Measurements from ENCODE around the gene TBC1D1. TPM values are rescaled to one million over a fixed set of nuclear protein-coding genes. Genes with fewer than 3 reads are reported as not detected.

TBC1D1 gene
- total RNA-seq, 1 experiment from 2014 or later = 28.5 TPM

- BruUV-seq (replicated peaks) = no TSS peak
- Mint-ChIP-seq H3K27ac (ENCODE audit: unreplicated experiment) (no peak overlapping the region), H3K9me3 (ENCODE audit: unreplicated experiment) (no peaks in the 10 kb centered on the region), H3K4me1 (ENCODE audit: low read depth, unreplicated experiment) (peaks cover 7% of the 10 kb centered on the region), H3K36me3 (ENCODE audit: insufficient read depth, unreplicated experiment) (peaks cover 6% of the 10 kb centered on the region), H3K4me3 (ENCODE audit: unreplicated experiment) (no peak overlapping the region), H3K27me3 (ENCODE audit: insufficient read depth, unreplicated experiment) (no peaks in the 10 kb centered on the region)
- Histone ChIP-seq H3K9me3 (no peaks in the 10 kb centered on the region), H3K27me3 (replicated peaks; ENCODE audit: control insufficient read depth, insufficient read depth, low read length) (no peaks in the 10 kb centered on the region), H3K4me3 (ENCODE audit: low read depth, low read length) (no peak overlapping the region), H3K4me1 (no peaks in the 10 kb centered on the region), H3K36me3 (ENCODE audit: control insufficient read depth, insufficient read depth, low read length) (no peaks in the 10 kb centered on the region)
- intact Hi-C loops (cut with micrococcal nuclease; ENCODE audit: unreplicated experiment) = no loop called here
- no peak for DNase-seq
- no peak for TF ChIP-seq CTCF (IDR thresholded peaks at IDR 0.05; ENCODE audit: insufficient read depth in 1 of 2, low read depth in 1 of 2, low read length in 1 of 2, severe bottlenecking in 1 of 2, unreplicated experiment in 1 of 2)
- CTCF ChIA-PET = no interaction called here
- POLR2A ChIA-PET = no interaction called here
Observed at GRCh38 chr4:38124961-38125360, 234.1 kb downstream of the TBC1D1 start.

DNA sequence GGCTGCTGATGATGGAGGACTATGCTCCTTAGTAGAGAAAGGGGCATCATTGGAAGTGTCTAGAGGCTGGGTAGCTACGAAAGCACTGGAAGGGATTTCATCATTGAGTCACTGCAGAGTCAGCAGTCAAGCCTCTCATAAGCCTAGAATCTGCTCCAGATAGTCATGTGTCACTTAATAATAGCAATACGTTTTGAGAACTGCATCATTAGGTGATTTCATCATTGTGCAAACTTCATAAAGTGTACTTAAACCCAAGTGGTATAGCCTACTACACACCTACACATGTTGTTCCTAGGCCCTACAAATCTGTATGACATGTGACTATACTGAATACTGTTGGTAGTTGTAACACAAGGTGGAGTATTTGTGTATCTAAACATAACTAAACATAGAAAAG is 234.9 kb downstream of the TBC1D1 start:
- peaks cover 7% of the 10 kb centered on the region for H3K4me1 Mint-ChIP-seq (ENCODE audit: low read depth, unreplicated experiment)
- H3K36me3 ChIP-seq (ENCODE audit: control insufficient read depth, insufficient read depth, low read length) = no peaks in the 10 kb centered on the region
- no peaks in the 10 kb centered on the region for H3K9me3 Mint-ChIP-seq (ENCODE audit: unreplicated experiment)
- H3K27ac Mint-ChIP-seq (ENCODE audit: unreplicated experiment) = no peak overlapping the region
- no peaks in the 10 kb centered on the region for H3K27me3 ChIP-seq (replicated peaks; ENCODE audit: control insufficient read depth, insufficient read depth, low read length)
- H3K4me3 Mint-ChIP-seq (ENCODE audit: unreplicated experiment) = no peak overlapping the region
- H3K4me1 ChIP-seq = peaks cover 3% of the 10 kb centered on the region
- no peak overlapping the region for H3K4me3 ChIP-seq (ENCODE audit: low read depth, low read length)
- no TSS peak for BruUV-seq (replicated peaks)
- no peak for TF ChIP-seq CTCF (IDR thresholded peaks at IDR 0.05; ENCODE audit: insufficient read depth in 1 of 2, low read depth in 1 of 2, low read length in 1 of 2, severe bottlenecking in 1 of 2, unreplicated experiment in 1 of 2)
- no peaks in the 10 kb centered on the region for H3K9me3 ChIP-seq
- DNase-seq = no peak
- H3K27me3 Mint-ChIP-seq (ENCODE audit: insufficient read depth, unreplicated experiment) = no peaks in the 10 kb centered on the region
- intact Hi-C loops (cut with micrococcal nuclease; ENCODE audit: unreplicated experiment) = no loop called here
- POLR2A ChIA-PET = no interaction called here
- CTCF ChIA-PET = no interaction called here
- peaks cover 6% of the 10 kb centered on the region for H3K36me3 Mint-ChIP-seq (ENCODE audit: insufficient read depth, unreplicated experiment)

DNA sequence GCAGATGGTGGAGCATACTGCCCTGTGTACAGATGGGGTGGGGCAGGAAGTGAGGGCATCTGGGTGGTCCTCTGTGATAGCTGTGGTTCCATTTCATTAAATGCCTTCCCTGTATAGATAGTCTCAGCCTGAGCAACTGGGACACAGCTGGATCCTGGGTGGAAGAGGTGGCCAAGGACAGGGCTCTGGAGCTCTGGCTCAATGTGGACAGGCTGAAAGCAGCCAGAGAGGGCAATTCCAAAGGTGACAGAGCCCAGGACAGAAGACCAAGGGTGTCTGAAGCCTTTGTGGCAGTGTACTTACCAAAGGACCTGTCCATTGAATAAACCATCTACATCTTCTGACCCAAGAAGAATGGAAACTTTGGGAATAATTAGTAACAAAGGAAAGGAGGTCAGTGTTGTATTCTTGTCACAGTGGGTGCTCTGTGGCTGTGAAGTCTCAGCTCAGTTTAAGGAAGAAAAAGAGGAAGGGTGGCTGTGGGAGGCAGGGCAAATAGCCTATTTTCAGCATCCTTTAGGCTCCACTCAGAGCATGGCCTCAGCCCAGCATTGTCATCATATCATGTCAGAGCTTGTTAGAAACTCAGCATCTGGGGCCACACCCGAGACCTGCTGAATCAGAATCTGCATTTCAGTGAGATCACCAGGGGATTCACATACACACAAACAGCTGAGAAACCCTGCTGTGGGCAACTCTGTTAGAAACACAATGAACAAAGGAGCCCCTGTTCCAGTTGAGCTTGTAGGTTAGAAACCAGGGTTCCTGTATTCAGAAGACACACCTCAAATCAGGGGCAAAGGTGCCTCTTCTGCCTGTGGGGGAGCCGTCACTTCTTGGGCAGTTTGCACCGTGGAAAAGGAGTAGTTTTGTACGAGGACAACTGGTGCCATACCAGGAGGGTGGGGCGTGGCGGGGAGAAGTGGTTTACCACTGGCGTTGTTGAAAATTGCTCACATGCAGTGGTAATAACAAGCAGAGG is 237.9 kb downstream of the TBC1D1 start:
- ChIA-PET POLR2A (no interaction called here), CTCF (no interaction called here)
- Mint-ChIP-seq H3K9me3 (ENCODE audit: unreplicated experiment) (no peaks in the 10 kb centered on the region), H3K4me3 (ENCODE audit: unreplicated experiment) (no peak overlapping the region), H3K27ac (ENCODE audit: unreplicated experiment) (no peak overlapping the region), H3K4me1 (ENCODE audit: low read depth, unreplicated experiment) (peaks cover 29% of the 10 kb centered on the region), H3K36me3 (ENCODE audit: insufficient read depth, unreplicated experiment) (peaks cover 6% of the 10 kb centered on the region), H3K27me3 (ENCODE audit: insufficient read depth, unreplicated experiment) (no peaks in the 10 kb centered on the region)
- DNase-seq = no peak
- Histone ChIP-seq H3K9me3 (no peaks in the 10 kb centered on the region), H3K4me1 (peaks cover 27% of the 10 kb centered on the region), H3K4me3 (ENCODE audit: low read depth, low read length) (no peak overlapping the region), H3K27me3 (replicated peaks; ENCODE audit: control insufficient read depth, insufficient read depth, low read length) (no peaks in the 10 kb centered on the region), H3K36me3 (ENCODE audit: control insufficient read depth, insufficient read depth, low read length) (no peaks in the 10 kb centered on the region)
- BruUV-seq (replicated peaks) = no TSS peak
- TF ChIP-seq CTCF (IDR thresholded peaks at IDR 0.05; ENCODE audit: insufficient read depth in 1 of 2, low read depth in 1 of 2, low read length in 1 of 2, severe bottlenecking in 1 of 2, unreplicated experiment in 1 of 2) = no peak
- intact Hi-C loops (cut with micrococcal nuclease; ENCODE audit: unreplicated experiment) = no loop called here

All from Caco-2 (cell line).